IMR-90 (cell line): ENCODE results near the gene AFG3L2. TPM values are rescaled to one million over a fixed set of nuclear protein-coding genes. Genes with fewer than 3 reads are reported as not detected.

ENCODE experiments used
- ATAC-seq: fragments of 200-7000 bp; cut with Tn5 transposase; 2 replicates; pipeline ENCODE4 v1.9.1; 2020; ENCODE audit warnings: low read depth, mild to moderate bottlenecking, moderate library complexity
- BruUV-seq: library from RNA; stranded (reverse); fragments of 400-500 nt; replicated peaks from 2 replicates; lab custom pipeline; 2021; lab: Mats Ljungman, UMichigan
- CTCF ChIA-PET: fragments of 300-600 bp; formaldehyde crosslinking; extraction: SDS; loops from one replicate; lab custom pipeline; 2021; ENCODE audit warnings: antibody characterized with exemption; lab: Yijun Ruan, JAX
- POLR2A ChIA-PET: fragments of 300-600 bp; sonication (Branson Sonifier 250); formaldehyde crosslinking; loops from one replicate; lab custom pipeline; 2022; ENCODE audit warnings: antibody characterized with exemption; ENCODE audit not compliant: unreplicated experiment; lab: Charles Lee
- DNase-seq: peaks from one replicate; pipeline ENCODE4 v3.0.0; 2013
- H2AFZ ChIP-seq: replicated peaks from 2 replicates; pipeline ENCODE3; 2013; ENCODE audit warnings: low read length, mild to moderate bottlenecking; ENCODE audit not compliant: poor library complexity
- H2AK5ac ChIP-seq: 2 replicates; pipeline ENCODE4 v1.6.1; 2013; ENCODE audit warnings: low read depth, low read length, inconsistent platforms
- H2AK9ac ChIP-seq: replicated peaks from 2 replicates; pipeline ENCODE3; 2013; ENCODE audit warnings: mild to moderate bottlenecking, low read depth, low read length, moderate library complexity; ENCODE audit not compliant: poor library complexity
- H2BK120ac ChIP-seq: 2 replicates; pipeline ENCODE4 v1.6.1; 2013; ENCODE audit warnings: low read depth, low read length, inconsistent platforms
- H2BK15ac ChIP-seq: 3 replicates; pipeline ENCODE4 v1.6.1; 2013; ENCODE audit warnings: low read depth, low read length, inconsistent platforms
- H2BK20ac ChIP-seq: 2 replicates; pipeline ENCODE4 v1.6.1; 2013; ENCODE audit warnings: low read depth, mild to moderate bottlenecking, inconsistent platforms, low read length, moderate library complexity
- H2BK5ac ChIP-seq: 2 replicates; pipeline ENCODE4 v1.6.1; 2013; ENCODE audit warnings: mild to moderate bottlenecking, low read depth, low read length, inconsistent platforms; ENCODE audit not compliant: poor library complexity, severe bottlenecking
- H3K14ac ChIP-seq: replicated peaks from 2 replicates; pipeline ENCODE4 v1.6.1; 2013; ENCODE audit warnings: low read depth, low read length, inconsistent platforms
- H3K18ac ChIP-seq: 2 replicates; pipeline ENCODE4 v1.6.1; 2013; ENCODE audit warnings: low read depth, low read length, control low read depth
- H3K23ac ChIP-seq: 2 replicates; pipeline ENCODE4 v1.6.1; 2013; ENCODE audit warnings: low read depth, low read length, inconsistent platforms
- H3K27ac ChIP-seq: 2 replicates; pipeline ENCODE4 v1.5.1; 2013; ENCODE audit warnings: mild to moderate bottlenecking, control low read depth, low read length; ENCODE audit not compliant: insufficient read depth
- H3K27me3 ChIP-seq: 2 replicates; pipeline ENCODE4 v1.6.1; 2013; ENCODE audit warnings: low read length; ENCODE audit not compliant: control insufficient read depth, insufficient read depth
- H3K36me3 ChIP-seq: 2 replicates; pipeline ENCODE4 v1.6.1; 2013; ENCODE audit warnings: low read length, mixed read lengths; ENCODE audit not compliant: control insufficient read depth, insufficient read depth
- H3K4ac ChIP-seq: 2 replicates; pipeline ENCODE4 v1.6.1; 2013; ENCODE audit warnings: low read depth, low read length, inconsistent platforms
- H3K4me1 ChIP-seq: 2 replicates; pipeline ENCODE4 v1.6.1; 2013; ENCODE audit warnings: low read length, mixed read lengths; ENCODE audit not compliant: control insufficient read depth, insufficient read depth
- H3K4me2 ChIP-seq: 2 replicates; pipeline ENCODE4 v1.6.1; 2013; ENCODE audit warnings: low read depth, mild to moderate bottlenecking, control low read depth, low read length, moderate library complexity
- H3K4me3 ChIP-seq: 2 replicates; pipeline ENCODE4 v1.5.1; 2013; ENCODE audit warnings: low read depth, mild to moderate bottlenecking, control low read depth, low read length, moderate library complexity; ENCODE audit not compliant: insufficient read depth
- H3K56ac ChIP-seq: 2 replicates; pipeline ENCODE4 v1.6.1; 2013; ENCODE audit warnings: low read length, inconsistent platforms; ENCODE audit not compliant: insufficient read depth; ENCODE audit errors: extremely low read depth
- H3K79me1 ChIP-seq, 2 experiments: 2 replicates each; pipeline ENCODE4 v1.6.1; 2013; ENCODE audit warnings: low read length in 2 of 2, inconsistent platforms in 1 of 2, low read depth in 1 of 2
- H3K9ac ChIP-seq: 2 replicates; pipeline ENCODE4 v1.6.1; 2013; ENCODE audit warnings: low read depth, low read length, control low read depth
- H3K9me1 ChIP-seq: 2 replicates; pipeline ENCODE4 v1.6.1; 2013; ENCODE audit warnings: low read length, inconsistent platforms; ENCODE audit not compliant: insufficient read depth
- H3K9me3 ChIP-seq: 2 replicates; pipeline ENCODE4 v1.6.1; 2013; ENCODE audit warnings: low read length; ENCODE audit not compliant: control insufficient read depth, insufficient read depth
- H4K20me1 ChIP-seq: 2 replicates; pipeline ENCODE4 v1.6.1; 2013; ENCODE audit warnings: low read length, inconsistent platforms; ENCODE audit not compliant: insufficient read depth
- H4K5ac ChIP-seq: 2 replicates; pipeline ENCODE4 v1.6.1; 2013; ENCODE audit warnings: mild to moderate bottlenecking, low read depth, low read length, control low read depth
- H4K8ac ChIP-seq, 2 experiments: 2 replicates each; pipeline ENCODE4 v1.6.1; 2013; ENCODE audit warnings: low read depth in 2 of 2, low read length in 2 of 2, control low read depth in 1 of 2, inconsistent platforms in 1 of 2
- H4K91ac ChIP-seq: 2 replicates; pipeline ENCODE4 v1.6.1; 2013; ENCODE audit warnings: low read depth, low read length, inconsistent platforms; ENCODE audit not compliant: insufficient read depth
- BHLHE40 ChIP-seq: fragments of 150-350 bp; IDR thresholded peaks from 2 replicates; pipeline ENCODE4 v1.6.1; 2016; ENCODE audit warnings: mild to moderate bottlenecking, low read depth, low read length
- CTCF ChIP-seq: conservative IDR thresholded peaks from 2 replicates; pipeline ENCODE4 v1.5.1; 2012; ENCODE audit warnings: mild to moderate bottlenecking, low read depth, low read length, improper control_type of control experiment
- MAZ ChIP-seq: IDR thresholded peaks from 2 replicates; pipeline ENCODE4 v1.6.1; 2012; ENCODE audit warnings: low read depth, mild to moderate bottlenecking, low read length, improper control_type of control experiment, moderate library complexity, borderline replicate concordance
- MXI1 ChIP-seq: IDR thresholded peaks from 2 replicates; pipeline ENCODE4 v1.6.1; 2012; ENCODE audit warnings: low read depth, mild to moderate bottlenecking, low read length, moderate library complexity, borderline replicate concordance
- NFE2L2 ChIP-seq: fragments of 150-350 bp; IDR thresholded peaks from 2 replicates; pipeline ENCODE4 v1.6.1; 2016; ENCODE audit warnings: low read depth, mild to moderate bottlenecking, low read length
- RAD21 ChIP-seq: IDR thresholded peaks from 2 replicates; pipeline ENCODE4 v1.6.1; 2012; ENCODE audit warnings: low read length, improper control_type of control experiment
- RFX5 ChIP-seq: IDR thresholded peaks from 2 replicates; pipeline ENCODE4 v1.8.0; 2012; ENCODE audit warnings: low read depth, mild to moderate bottlenecking, low read length, moderate library complexity
- WGBS, 2 experiments: methylation state at CpG; one replicate each; pipeline versions ENCODE4 v1.1.5 to v1.1.7; 2013; ENCODE audit warnings: missing lambda C conversion rate in 2 of 2; ENCODE audit not compliant: insufficient read length in 1 of 2; ENCODE audit errors: extremely low coverage in 2 of 2; 5-methylcytosine and 5-hydroxymethylcytosine counted together
- dilution Hi-C: fragments of 300-500 bp; cut with HindIII; formaldehyde crosslinking; loops from one replicate; pipeline ENCODE4 v1.14.3; 2018; ENCODE audit warnings: low sequenced_read_pairs; ENCODE audit not compliant: unreplicated experiment
- in situ Hi-C: fragments of 300-500 bp; cut with MboI; formaldehyde crosslinking; loops from 3 replicates; pipeline ENCODE4 v1.14.3; 2019; ENCODE audit warnings: low sequenced_read_pairs, inconsistent platforms, mixed read lengths
- intact Hi-C: fragments of 100-400 bp; cut with micrococcal nuclease; formaldehyde crosslinking; loops from 2 replicates; pipeline ENCODE4 v1.10.0; 2022
- polyA plus RNA-seq, 3 experiments: library from polyadenylated mRNA; depleted of rRNA; stranded (reverse); fragments of >200 nt; gene quantifications; 2 replicates each; pipeline ENCODE4 v1.2.3, GENCODE V29; 2012; ENCODE audit warnings: low replicate concordance in 1 of 3
- total RNA-seq: library from RNA; depleted of rRNA; stranded (reverse); fragments of >200 nt; gene quantifications from 2 replicates; pipeline ENCODE4 v1.2.3, GENCODE V29; 2012

The AFG3L2 gene
- total and polyA plus RNA-seq, 2 of the 4 experiments (the other 2 are of a cell fraction): 26.9 to 37.6 TPM

GRCh38 chr18:12346240-12346565 lies 30.8 kb downstream of the AFG3L2 start:
- Histone ChIP-seq H3K9ac (no peak overlapping the region), H2AK9ac (no peak overlapping the region), H3K27me3 (no peaks in the 10 kb centered on the region), H3K14ac (no peak overlapping the region), H3K4ac (no peak overlapping the region), H3K9me1 (peaks cover 5% of the 10 kb centered on the region; the same call in 1 of the 2 replicates), H3K4me3 (no peak overlapping the region), H3K4me1 (no peaks in the 10 kb centered on the region), H3K79me1 (peaks cover 0 to 7% of the 10 kb centered on the region in 2 experiments; a peak in 1 of 4 replicates), H3K56ac (no peak overlapping the region), H3K4me2 (no peak overlapping the region), H3K27ac (no peak overlapping the region), H3K18ac (no peak overlapping the region), H4K20me1 (peaks cover 3% of the 10 kb centered on the region; the same call in 1 of the 2 replicates), H2BK120ac (no peak overlapping the region), H4K5ac (no peak overlapping the region), H2AFZ (no peak overlapping the region), H2BK5ac (no peak overlapping the region), H3K23ac (no peak overlapping the region), H3K9me3 (no peaks in the 10 kb centered on the region), H4K8ac (no peak overlapping the region), H3K36me3 (peaks cover 49% of the 10 kb centered on the region), H2BK15ac (no peak overlapping the region), H2BK20ac (no peak overlapping the region), H2AK5ac (no peak overlapping the region), H4K91ac (no peak overlapping the region)
- dilution Hi-C loops: no loop called here
- CTCF ChIA-PET: no interaction called here
- TF ChIP-seq MXI1 (no peak), CTCF (no peak), RFX5 (no peak), RAD21 (no peak), MAZ (no peak), BHLHE40 (no peak), NFE2L2 (no peak)
- no TSS peak for BruUV-seq
- POLR2A ChIA-PET: no interaction called here
- intact Hi-C loops: no loop called here
- DNase-seq: no peak
- 84% methylated on average over 3 of the region's 7 CpGs; no CpG with 5 or more reads in 1 of the 2 experiments for WGBS, 2 experiments
- in situ Hi-C loops: no loop called here
- ATAC-seq: no peak
